SK-N-SH treated with all-trans-retinoic acid at 6 μM for 48 hours (cell line): ENCODE measurements around the gene ACKR3.

Experiments used
- BACH2 ChIP-seq: fragments of 250-450 bp; sonication (Bioruptor Pico); IDR thresholded peaks from 2 replicates; pipeline ENCODE4 v1.9.0; 2021; ENCODE audit warnings: mild to moderate bottlenecking, borderline replicate concordance
- ISL1 ChIP-seq: fragments of 250-450 bp; sonication (Bioruptor Pico); IDR thresholded peaks from 2 replicates; pipeline ENCODE4 v2.1.2; 2022; ENCODE audit warnings: mild to moderate bottlenecking, moderate library complexity
- PPARA ChIP-seq: fragments of 250-450 bp; sonication (Bioruptor Pico); IDR thresholded peaks from 2 replicates; pipeline ENCODE4 v1.5.0; 2020; ENCODE audit warnings: mild to moderate bottlenecking, borderline replicate concordance
- SNAI2 ChIP-seq: fragments of 250-450 bp; sonication (Bioruptor Pico); IDR thresholded peaks from 2 replicates; pipeline ENCODE4 v1.5.0; 2020; ENCODE audit warnings: mild to moderate bottlenecking, moderate library complexity
- TCF4 ChIP-seq: fragments of 250-450 bp; sonication (Bioruptor Pico); IDR thresholded peaks from 2 replicates; pipeline ENCODE4 v1.8.0; 2021; ENCODE audit warnings: mild to moderate bottlenecking, moderate library complexity, borderline replicate concordance
- ZFP30 ChIP-seq: fragments of 450-650 bp; formaldehyde crosslinking; IDR thresholded peaks from 2 replicates; pipeline ENCODE4 v1.5.0; 2022; ENCODE audit warnings: mild to moderate bottlenecking, moderate library complexity

DNA sequence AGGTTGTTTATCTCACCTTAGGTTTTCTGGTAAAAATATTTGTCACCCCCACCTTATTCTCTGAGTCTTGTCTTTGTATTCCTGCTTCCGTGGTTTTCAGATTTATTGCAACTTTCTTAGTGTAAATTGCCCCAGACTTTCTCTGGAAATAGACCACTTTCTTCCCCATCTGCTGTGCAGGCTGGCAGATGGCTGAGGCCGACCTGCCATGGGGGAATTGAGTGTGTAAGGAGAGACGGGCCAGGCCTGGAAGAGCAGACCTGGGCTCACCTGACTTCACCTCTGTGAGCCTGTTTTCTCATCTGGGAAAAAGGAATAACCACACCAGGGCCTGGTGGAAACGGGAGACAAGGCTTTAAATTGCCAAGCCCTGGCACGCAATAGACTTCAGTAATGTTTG lies 44.9 kb downstream of the ACKR3 start:
- TF ChIP-seq BACH2 (CRISPR knock-in tag) (no peak), PPARA (CRISPR knock-in tag) (no peak), SNAI2 (no peak), ZFP30 (CRISPR knock-in tag) (no peak), ISL1 (CRISPR knock-in tag) (no peak), TCF4 (CRISPR knock-in tag) (no peak)
